ENCODE data around the gene ATP5ME. TPM values are rescaled to one million over a fixed set of nuclear protein-coding genes. Genes with fewer than 3 reads are reported as not detected.

The ATP5ME gene
- total RNA-seq, 1 experiment from 2014 or later: 425 TPM

GRCh38 chr4:718460-718859 lies 44.4 kb upstream of the ATP5ME start:
- WGBS (ENCODE audit: extremely low coverage, insufficient read length, low lambda C conversion rate): no CpG with 5 or more reads among the region's 8 CpGs
- H3K27ac ChIP-seq (ENCODE audit: insufficient read length, low read depth, low read length): no peak overlapping the region
- peaks cover 22 to 37% (median 29%) of the 10 kb centered on the region in 3 experiments for H3K36me3 Mint-ChIP-seq (ENCODE audit: insufficient read depth in 1 of 3, low read depth in 3 of 3)

More at GRCh38 chr4:718460-718859, 44.4 kb upstream of the ATP5ME start:
- H3K23me2 ChIP-seq (ENCODE audit: insufficient read length, low read depth, low read length, poor library complexity, severe bottlenecking): no peaks in the 10 kb centered on the region
- no peak overlapping the region for H2BK120ac ChIP-seq (ENCODE audit: low read depth, low read length, poor library complexity, severe bottlenecking)
- no peak overlapping the region for H3K14ac ChIP-seq (ENCODE audit: insufficient read depth, low read length)
- no peak overlapping the region for H3T11ph ChIP-seq (ENCODE audit: low read length)
- Mint-ChIP-seq H3K4me1 (no peaks in the 10 kb centered on the region; a peak in 2 of 4 replicates), H3K4me3 (no peak overlapping the region), H3K9me3 (no peaks in the 10 kb centered on the region; a peak in 1 of 5 replicates), H3K27me3 (ENCODE audit: low read depth) (no peaks in the 10 kb centered on the region; the same call in 1 of the 2 replicates), H3K27ac (no peak overlapping the region)
- DNase-seq: no peak
- peaks cover 36% of the 10 kb centered on the region; the same call in 1 of the 2 replicates for H3K79me2 ChIP-seq (ENCODE audit: insufficient read depth, low read length)
- H3K27me3 ChIP-seq (ENCODE audit: insufficient read depth, low read length): no peaks in the 10 kb centered on the region
- H3K18ac ChIP-seq (ENCODE audit: insufficient read length, low read depth, low read length): no peak overlapping the region
- H2BK5ac ChIP-seq (ENCODE audit: insufficient read length, low read length): no peak overlapping the region
- H4K8ac ChIP-seq (replicated peaks; ENCODE audit: insufficient read length, low read depth, low read length): no peak overlapping the region
- H2BK20ac ChIP-seq (ENCODE audit: low read depth, low read length, poor library complexity, severe bottlenecking): no peak overlapping the region
- H3K9ac ChIP-seq (ENCODE audit: extremely low read depth, insufficient read length, low read length): no peak overlapping the region
- peaks cover 9% of the 10 kb centered on the region for H3K79me1 ChIP-seq (ENCODE audit: insufficient read depth, low read depth, low read length, poor library complexity, severe bottlenecking)
- no peak overlapping the region for H3K4me2 ChIP-seq (ENCODE audit: insufficient read depth, insufficient read length, low read length)
- H4K91ac ChIP-seq (ENCODE audit: insufficient read length, low read depth, low read length): no peak overlapping the region
- H3K4me1 ChIP-seq (ENCODE audit: insufficient read depth, low read length): no peaks in the 10 kb centered on the region
- H2AFZ ChIP-seq (ENCODE audit: low read length): no peak overlapping the region
- H3K23ac ChIP-seq (ENCODE audit: insufficient read length, low read depth, low read length): no peak overlapping the region
- no peaks in the 10 kb centered on the region for H3K9me3 ChIP-seq (ENCODE audit: control insufficient read depth, low read depth, low read length)
- no peak for TF ChIP-seq CTCF (conservative IDR thresholded peaks at IDR 0.05)
- no peak overlapping the region for H3K4ac ChIP-seq (ENCODE audit: low read depth, low read length)
- H4K5ac ChIP-seq (ENCODE audit: insufficient read length, low read depth, low read length): no peak overlapping the region
- no peak overlapping the region for H2AK5ac ChIP-seq (ENCODE audit: insufficient read length, low read length)
- no peak overlapping the region for H2BK12ac ChIP-seq (ENCODE audit: insufficient read length, low read depth, low read length)
- H4K20me1 ChIP-seq (ENCODE audit: control insufficient read depth, insufficient read depth, insufficient read length): no peaks in the 10 kb centered on the region
- no peak overlapping the region for H2BK15ac ChIP-seq (ENCODE audit: low read depth, low read length)
- no peak overlapping the region for H3K56ac ChIP-seq (ENCODE audit: insufficient read length, low read depth, low read length)

Measured in H9 (cell line).